Muscle layer of colon (tissue), 2 donors: ENCODE results near the gene PCSK7.

ENCODE experiments used
- H3K27ac ChIP-seq: one replicate; pipeline ENCODE4 v1.7.0; 2013; ENCODE audit warnings: low read depth, mild to moderate bottlenecking, low read length, moderate library complexity
- H3K27me3 ChIP-seq, 2 donors: one replicate each; pipeline ENCODE4 v1.7.0; 2013; ENCODE audit warnings: low read length in 2 of 2, mild to moderate bottlenecking in 2 of 2; ENCODE audit not compliant: insufficient read depth in 2 of 2, control insufficient read depth in 1 of 2
- H3K36me3 ChIP-seq: one replicate; pipeline ENCODE4 v1.7.0; 2013; ENCODE audit warnings: mild to moderate bottlenecking, low read length; ENCODE audit not compliant: insufficient read depth
- H3K4me1 ChIP-seq: one replicate; pipeline ENCODE4 v1.7.0; 2013; ENCODE audit warnings: mild to moderate bottlenecking, low read length; ENCODE audit not compliant: insufficient read depth
- H3K4me3 ChIP-seq, 2 donors: one replicate each; pipeline ENCODE4 v1.7.0; 2013; ENCODE audit warnings: low read length in 2 of 2, low read depth in 1 of 2, mild to moderate bottlenecking in 1 of 2, moderate library complexity in 1 of 2
- H3K9ac ChIP-seq: one replicate; pipeline ENCODE4 v1.7.0; 2013; ENCODE audit warnings: low read length
- H3K9me3 ChIP-seq: one replicate; pipeline ENCODE4 v1.7.0; 2013; ENCODE audit warnings: mild to moderate bottlenecking, low read length
- donor health status: abdominal sarcoma.
- donor health status: Adenocarcinoma of cecum.

PCSK7 gene

GRCh38 chr11:117220999-117221774 is 10.7 kb downstream of the PCSK7 start:
- H3K9me3 ChIP-seq = no peaks in the 10 kb centered on the region
- no peaks in the 10 kb centered on the region for H3K27me3 ChIP-seq
- H3K9ac ChIP-seq = peak overlapping the region; percentile 30
- H3K4me1 ChIP-seq = peaks cover 86% of the 10 kb centered on the region
- peaks cover 45% of the 10 kb centered on the region for H3K36me3 ChIP-seq
- peak overlapping the region; percentile 89 for H3K27ac ChIP-seq
- peak overlapping the region in 1 of 2 donors; percentile 36 for H3K4me3 ChIP-seq

DNA sequence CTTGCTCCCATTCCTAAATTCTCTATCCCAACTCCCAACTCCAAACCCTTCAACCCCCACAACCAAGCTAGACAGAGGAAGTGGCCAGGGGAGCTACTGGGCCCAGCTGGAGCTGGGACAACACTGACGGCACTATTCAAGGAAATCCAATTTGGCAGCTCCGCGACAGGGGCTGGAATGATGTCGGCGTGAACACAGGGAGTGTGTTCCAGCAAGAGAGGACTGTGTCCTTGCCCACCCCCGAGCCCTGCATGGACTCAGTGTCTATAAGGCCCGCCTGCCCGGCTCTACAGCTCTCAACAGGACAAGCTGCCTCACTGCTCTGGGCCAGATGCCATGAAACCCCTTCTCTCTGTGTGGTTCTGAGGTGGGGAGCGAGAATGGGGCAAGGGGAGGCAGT is 11.3 kb downstream of the PCSK7 start:
- Histone ChIP-seq H3K27me3 (no peaks in the 10 kb centered on the region), H3K27ac (peak overlapping the region; percentile 89), H3K4me1 (peaks cover 92% of the 10 kb centered on the region), H3K36me3 (peaks cover 42% of the 10 kb centered on the region), H3K9ac (peak overlapping the region; percentile 30), H3K9me3 (no peaks in the 10 kb centered on the region), H3K4me3 (peak overlapping the region in 1 of 2 donors; percentile 36)

GRCh38 chr11:117219995-117220394 is 11.9 kb downstream of the PCSK7 start:
- Histone ChIP-seq H3K4me1 (peaks cover 92% of the 10 kb centered on the region), H3K27ac (peak overlapping the region; percentile 89)

DNA sequence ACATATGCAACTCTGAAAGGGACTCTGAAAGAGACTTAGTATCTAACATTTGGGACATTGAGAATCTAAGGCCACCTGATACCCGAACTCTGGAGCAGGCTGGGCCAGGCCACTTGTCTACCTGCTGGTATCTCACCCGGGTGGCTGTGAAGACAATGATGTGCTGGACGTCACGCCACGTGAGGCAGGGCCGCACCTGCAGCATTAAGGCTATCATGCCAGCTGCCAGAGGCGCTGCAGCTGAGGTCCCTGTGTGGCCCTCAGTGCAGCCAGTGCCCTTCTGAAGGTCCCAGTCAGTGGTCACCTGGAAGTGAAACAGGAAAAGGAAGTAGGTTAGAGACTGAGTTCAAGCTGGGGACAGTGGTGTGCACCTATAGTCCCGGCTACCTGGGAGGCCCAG is 12.4 kb downstream of the PCSK7 start:
- Histone ChIP-seq H3K4me3 (peak overlapping the region in 1 of 2 donors; percentile 16), H3K9ac (peak overlapping the region; percentile 42), H3K9me3 (no peaks in the 10 kb centered on the region), H3K4me1 (peaks cover 88% of the 10 kb centered on the region), H3K36me3 (peaks cover 42% of the 10 kb centered on the region), H3K27ac (peak overlapping the region; percentile 89), H3K27me3 (no peaks in the 10 kb centered on the region)

More at GRCh38 chr11:117219995-117220394, 11.9 kb downstream of the PCSK7 start:
- Histone ChIP-seq H3K27me3 (no peaks in the 10 kb centered on the region), H3K9ac (peak overlapping the region; percentile 42), H3K9me3 (no peaks in the 10 kb centered on the region), H3K36me3 (peaks cover 39% of the 10 kb centered on the region), H3K4me3 (no peak overlapping the region)

- H3K4me1 ChIP-seq = peaks cover 84% of the 10 kb centered on the region
- H3K4me3 ChIP-seq = peak overlapping the region in 1 of 2 donors; percentile 16
- peaks cover 42% of the 10 kb centered on the region for H3K36me3 ChIP-seq
- peak overlapping the region; percentile 89 for H3K27ac ChIP-seq
- H3K9me3 ChIP-seq = no peaks in the 10 kb centered on the region
- peak overlapping the region; percentile 42 for H3K9ac ChIP-seq
- no peaks in the 10 kb centered on the region for H3K27me3 ChIP-seq
Measured at GRCh38 chr11:117219001-117219400, 12.9 kb downstream of the PCSK7 start.

GRCh38 chr11:117218133-117218915 is 13.5 kb downstream of the PCSK7 start:
- Histone ChIP-seq H3K36me3 (peaks cover 38% of the 10 kb centered on the region), H3K27ac (peak overlapping the region; percentile 89), H3K9ac (peak overlapping the region; percentile 42), H3K27me3 (no peaks in the 10 kb centered on the region), H3K4me3 (peak overlapping the region in 1 of 2 donors; percentile 19), H3K9me3 (no peaks in the 10 kb centered on the region), H3K4me1 (peaks cover 77% of the 10 kb centered on the region)

GRCh38 chr11:117217141-117218084 is 14.5 kb downstream of the PCSK7 start:
- Histone ChIP-seq H3K4me3 (peak overlapping the region in 1 of 2 donors; percentile 19), H3K9ac (peak overlapping the region; percentile 42), H3K27me3 (no peaks in the 10 kb centered on the region), H3K4me1 (peaks cover 68% of the 10 kb centered on the region), H3K27ac (peak overlapping the region; percentile 89), H3K36me3 (peaks cover 43% of the 10 kb centered on the region), H3K9me3 (no peaks in the 10 kb centered on the region)

GRCh38 chr11:117214404-117215110 is 17.3 kb downstream of the PCSK7 start:
- no peak overlapping the region for H3K9ac ChIP-seq

DNA sequence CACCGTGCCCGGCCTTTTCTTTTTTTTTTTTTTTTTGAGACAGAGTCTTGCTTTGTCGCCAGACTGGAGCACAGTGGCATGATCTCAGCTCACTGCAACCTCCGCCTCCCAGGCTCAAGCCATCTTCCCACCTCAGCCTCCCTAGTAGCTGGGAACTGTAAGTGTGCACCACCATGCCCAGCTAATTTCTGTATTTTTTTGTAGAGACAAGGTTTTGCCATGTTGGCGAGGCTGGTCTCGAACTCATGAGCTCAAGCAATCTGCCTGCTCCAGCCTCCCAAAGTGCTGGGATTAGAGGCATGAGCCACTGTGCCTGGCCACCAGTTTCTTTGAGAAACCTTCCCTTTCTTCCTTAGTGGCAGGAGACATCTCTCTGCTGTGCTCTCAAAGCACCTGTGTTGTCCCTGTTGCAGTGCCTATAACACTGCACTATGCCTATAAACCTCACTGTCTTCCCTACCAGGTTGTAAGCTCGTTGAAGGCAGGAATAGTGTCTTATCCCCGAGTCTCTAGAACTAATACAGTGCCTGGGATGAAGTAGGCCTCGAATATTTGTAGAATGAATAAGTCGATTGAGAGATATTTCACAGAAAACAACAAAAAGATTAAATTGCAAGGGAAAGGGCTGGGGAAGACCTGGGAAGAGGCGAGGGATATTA is 19.0 kb downstream of the PCSK7 start:
- H3K36me3 ChIP-seq = peaks cover 30% of the 10 kb centered on the region
- H3K27ac ChIP-seq = no peak overlapping the region
- no peaks in the 10 kb centered on the region for H3K27me3 ChIP-seq

More at GRCh38 chr11:117214404-117215110, 17.3 kb downstream of the PCSK7 start:
- Histone ChIP-seq H3K4me3 (no peak overlapping the region), H3K9me3 (no peaks in the 10 kb centered on the region), H3K4me1 (peaks cover 39% of the 10 kb centered on the region), H3K27ac (peak overlapping the region; percentile 24), H3K36me3 (peaks cover 43% of the 10 kb centered on the region), H3K27me3 (no peaks in the 10 kb centered on the region)

GRCh38 chr11:117210620-117211019 is 21.3 kb downstream of the PCSK7 start:
- peaks cover under 1% of the 10 kb centered on the region for H3K4me1 ChIP-seq
- no peaks in the 10 kb centered on the region for H3K9me3 ChIP-seq
- H3K36me3 ChIP-seq = peaks cover 19% of the 10 kb centered on the region
- H3K27ac ChIP-seq = no peak overlapping the region
- no peak overlapping the region for H3K9ac ChIP-seq
- H3K27me3 ChIP-seq = no peaks in the 10 kb centered on the region
- H3K4me3 ChIP-seq = no peak overlapping the region

More for the DNA sequence above, 19.0 kb downstream of the PCSK7 start:
- Histone ChIP-seq H3K4me3 (no peak overlapping the region), H3K9me3 (no peaks in the 10 kb centered on the region), H3K4me1 (peaks cover 22% of the 10 kb centered on the region), H3K9ac (no peak overlapping the region)
